ENCODE measurements around the gene CELF3. TPM values are rescaled to one million over a fixed set of nuclear protein-coding genes. Genes with fewer than 3 reads are reported as not detected.

CELF3 gene
- total and polyA plus RNA-seq, 2 experiments from 2014 or later: 0.31 to 0.58 TPM

DNA sequence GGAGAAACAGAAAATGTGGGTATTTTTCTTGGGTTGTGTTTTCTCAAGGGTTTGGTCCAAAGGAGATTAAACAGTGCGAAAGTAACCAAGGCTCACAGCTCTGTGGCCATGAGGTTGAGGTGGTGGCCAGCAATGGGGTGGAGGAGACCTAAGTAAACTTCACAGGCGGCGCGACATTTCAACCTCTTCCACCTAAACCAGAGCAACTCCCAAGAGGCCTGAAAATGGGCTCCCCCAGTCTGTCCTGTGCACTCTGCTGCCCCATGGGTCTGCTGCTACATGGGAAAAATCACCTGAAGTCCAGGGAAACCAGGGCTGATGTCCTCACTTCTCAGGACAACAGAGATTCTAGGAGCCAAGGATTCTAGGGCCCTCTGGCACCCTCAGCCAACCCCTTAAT is 12.4 kb downstream of the CELF3 start (continued):
- TF ChIP-seq ZNF331 (CRISPR knock-in tag; IDR thresholded peaks at IDR 0.05; ENCODE audit: low read depth) (no peak), NANOG (IDR thresholded peaks at IDR 0.05; ENCODE audit: borderline replicate concordance) (no peak)

GRCh38 chr1:151703813-151704212 is 12.8 kb downstream of the CELF3 start:
- Histone ChIP-seq H3K79me2 (replicated peaks; ENCODE audit: insufficient read depth) (no peaks in the 10 kb centered on the region), H3K9me2 (ENCODE audit: insufficient read depth) (no peaks in the 10 kb centered on the region), H3K36me3 (ENCODE audit: insufficient read depth) (peaks cover 16% of the 10 kb centered on the region), H3K4me3 (no peak overlapping the region), H3K4me2 (no peak overlapping the region), H3F3A (replicated peaks; ENCODE audit: low read depth) (no peaks in the 10 kb centered on the region), H3K27ac (ENCODE audit: low read depth) (no peak overlapping the region), H2AFZ (no peak overlapping the region), H4K20me1 (replicated peaks; ENCODE audit: insufficient read depth) (no peaks in the 10 kb centered on the region), H3K27me3 (ENCODE audit: insufficient read depth) (no peaks in the 10 kb centered on the region), H3K4me1 (ENCODE audit: insufficient read depth) (no peaks in the 10 kb centered on the region; the same call in 1 of the 2 replicates)
- H3K27ac Mint-ChIP-seq: no peak overlapping the region; the same call in 1 of the 2 replicates
- peaks cover 9% of the 10 kb centered on the region for H3K4me1 Mint-ChIP-seq
- peaks cover 9% of the 10 kb centered on the region; the same call in 1 of the 3 replicates for H3K36me3 Mint-ChIP-seq (ENCODE audit: low read depth)
- H3K27me3 Mint-ChIP-seq (ENCODE audit: insufficient read depth, low read depth, poor library complexity): peaks cover 5% of the 10 kb centered on the region
- no peak for DNase-seq (ENCODE audit: low spot score)
- H3K9me3 Mint-ChIP-seq: no peaks in the 10 kb centered on the region
- TF ChIP-seq EZH2phosphoT487 (IDR thresholded peaks at IDR 0.05; ENCODE audit: unreplicated experiment): no peak
- TF ChIP-seq, protein P1, sequence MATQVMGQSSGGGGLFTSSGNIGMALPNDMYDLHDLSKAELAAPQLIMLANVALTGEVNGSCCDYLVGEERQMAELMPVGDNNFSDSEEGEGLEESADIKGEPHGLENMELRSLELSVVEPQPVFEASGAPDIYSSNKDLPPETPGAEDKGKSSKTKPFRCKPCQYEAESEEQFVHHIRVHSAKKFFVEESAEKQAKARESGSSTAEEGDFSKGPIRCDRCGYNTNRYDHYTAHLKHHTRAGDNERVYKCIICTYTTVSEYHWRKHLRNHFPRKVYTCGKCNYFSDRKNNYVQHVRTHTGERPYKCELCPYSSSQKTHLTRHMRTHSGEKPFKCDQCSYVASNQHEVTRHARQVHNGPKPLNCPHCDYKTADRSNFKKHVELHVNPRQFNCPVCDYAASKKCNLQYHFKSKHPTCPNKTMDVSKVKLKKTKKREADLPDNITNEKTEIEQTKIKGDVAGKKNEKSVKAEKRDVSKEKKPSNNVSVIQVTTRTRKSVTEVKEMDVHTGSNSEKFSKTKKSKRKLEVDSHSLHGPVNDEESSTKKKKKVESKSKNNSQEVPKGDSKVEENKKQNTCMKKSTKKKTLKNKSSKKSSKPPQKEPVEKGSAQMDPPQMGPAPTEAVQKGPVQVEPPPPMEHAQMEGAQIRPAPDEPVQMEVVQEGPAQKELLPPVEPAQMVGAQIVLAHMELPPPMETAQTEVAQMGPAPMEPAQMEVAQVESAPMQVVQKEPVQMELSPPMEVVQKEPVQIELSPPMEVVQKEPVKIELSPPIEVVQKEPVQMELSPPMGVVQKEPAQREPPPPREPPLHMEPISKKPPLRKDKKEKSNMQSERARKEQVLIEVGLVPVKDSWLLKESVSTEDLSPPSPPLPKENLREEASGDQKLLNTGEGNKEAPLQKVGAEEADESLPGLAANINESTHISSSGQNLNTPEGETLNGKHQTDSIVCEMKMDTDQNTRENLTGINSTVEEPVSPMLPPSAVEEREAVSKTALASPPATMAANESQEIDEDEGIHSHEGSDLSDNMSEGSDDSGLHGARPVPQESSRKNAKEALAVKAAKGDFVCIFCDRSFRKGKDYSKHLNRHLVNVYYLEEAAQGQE (IDR thresholded peaks at IDR 0.05; ENCODE audit: unreplicated experiment): no peak
- no peak for TF ChIP-seq ZNF114 (CRISPR knock-in tag; IDR thresholded peaks at IDR 0.05)
- TF ChIP-seq ZNF331 (CRISPR knock-in tag; IDR thresholded peaks at IDR 0.05; ENCODE audit: low read depth): no peak
- no peak overlapping the region for H3K4me3 Mint-ChIP-seq
- no peak for ATAC-seq

DNA sequence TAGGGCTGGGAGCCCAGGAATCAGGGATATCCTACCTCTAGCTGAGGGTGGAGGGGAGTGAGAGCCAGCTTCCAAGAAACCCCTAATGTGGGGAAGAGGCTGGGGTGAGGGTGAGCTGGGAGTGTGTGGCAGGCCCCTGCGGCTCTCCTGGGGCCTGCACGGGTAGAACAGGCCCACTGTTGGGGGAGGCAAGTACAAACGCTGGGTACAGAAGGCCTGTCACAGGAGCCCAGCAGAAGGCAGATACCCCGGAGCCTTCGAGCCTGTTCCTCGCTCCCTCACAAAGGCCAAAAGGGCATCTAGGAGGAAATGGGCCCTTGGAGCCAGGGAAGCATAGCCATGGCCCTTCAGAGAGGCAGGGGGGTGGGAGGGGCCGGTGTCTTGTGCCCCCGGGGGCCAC is 13.7 kb downstream of the CELF3 start:
- ATAC-seq: peak; percentile 53
- H3K4me1 Mint-ChIP-seq: peaks cover 9% of the 10 kb centered on the region
- no peaks in the 10 kb centered on the region for H3K27me3 ChIP-seq (ENCODE audit: insufficient read depth)
- no peak for TF ChIP-seq EZH2 (IDR thresholded peaks at IDR 0.05; ENCODE audit: low read depth, unreplicated experiment)
- TF ChIP-seq NANOG (IDR thresholded peaks at IDR 0.05; ENCODE audit: borderline replicate concordance): no peak
- no peak for TF ChIP-seq STAT1 (IDR thresholded peaks at IDR 0.05; ENCODE audit: unreplicated experiment)
- TF ChIP-seq POLR2AphosphoS5 (IDR thresholded peaks at IDR 0.05; ENCODE audit: low read depth): no peak
- no peak for TF ChIP-seq ZNF462 (CRISPR knock-in tag; IDR thresholded peaks at IDR 0.05)

More for the DNA sequence above, 13.7 kb downstream of the CELF3 start:
- Histone ChIP-seq H3K4me3 (no peak overlapping the region), H3K4me1 (ENCODE audit: insufficient read depth) (no peaks in the 10 kb centered on the region; the same call in 1 of the 2 replicates), H3K36me3 (ENCODE audit: insufficient read depth) (peaks cover 22% of the 10 kb centered on the region), H3K27ac (ENCODE audit: low read depth) (no peak overlapping the region), H3F3A (replicated peaks; ENCODE audit: low read depth) (no peaks in the 10 kb centered on the region), H3K9me2 (ENCODE audit: insufficient read depth) (no peaks in the 10 kb centered on the region), H3K4me2 (no peak overlapping the region), H3K79me2 (replicated peaks; ENCODE audit: insufficient read depth) (no peaks in the 10 kb centered on the region), H4K20me1 (replicated peaks; ENCODE audit: insufficient read depth) (no peaks in the 10 kb centered on the region; the same call in 1 of the 2 replicates), H2AFZ (no peak overlapping the region)
- DNase-seq (ENCODE audit: low spot score): no peak
- Mint-ChIP-seq H3K4me3 (no peak overlapping the region), H3K36me3 (ENCODE audit: low read depth) (peaks cover 9% of the 10 kb centered on the region; the same call in 1 of the 3 replicates), H3K27me3 (ENCODE audit: insufficient read depth, low read depth, poor library complexity) (peaks cover 5% of the 10 kb centered on the region), H3K27ac (peak overlapping the region; percentile 9), H3K9me3 (no peaks in the 10 kb centered on the region)
